Neuronal stem cell (in vitro differentiated cells): Measurements from ENCODE around the gene LRRC26.

Experiments
- DNase-seq: peaks from one replicate; pipeline ENCODE4 v3.0.0-alpha.2; 2013; ENCODE audit warnings: low spot score
- H2AFZ ChIP-seq: one replicate; pipeline ENCODE4 v1.6.1; 2013; ENCODE audit warnings: mild to moderate bottlenecking, low read length, inconsistent platforms
- H2AK5ac ChIP-seq: 2 replicates; pipeline ENCODE4 v1.6.1; 2013; ENCODE audit warnings: low read depth, mild to moderate bottlenecking, inconsistent platforms, low read length, moderate library complexity, mixed read lengths
- H2BK120ac ChIP-seq: 2 replicates; pipeline ENCODE4 v1.6.1; 2013; ENCODE audit warnings: low read depth, mild to moderate bottlenecking, inconsistent platforms, low read length, moderate library complexity, mixed read lengths
- H2BK12ac ChIP-seq: one replicate; pipeline ENCODE4 v1.6.1; 2013; ENCODE audit warnings: low read length, inconsistent platforms
- H2BK15ac ChIP-seq: 2 replicates; pipeline ENCODE4 v1.6.1; 2013; ENCODE audit warnings: mild to moderate bottlenecking, low read length, inconsistent platforms, mixed read lengths
- H2BK5ac ChIP-seq: one replicate; pipeline ENCODE4 v1.6.1; 2013; ENCODE audit warnings: inconsistent platforms, mild to moderate bottlenecking, low read length, moderate library complexity
- H3K14ac ChIP-seq: one replicate; pipeline ENCODE4 v1.6.1; 2013; ENCODE audit warnings: low read length, inconsistent platforms
- H3K18ac ChIP-seq: 2 replicates; pipeline ENCODE4 v1.6.1; 2013; ENCODE audit warnings: low read length, inconsistent platforms
- H3K23ac ChIP-seq: 2 replicates; pipeline ENCODE4 v1.6.1; 2013; ENCODE audit warnings: low read depth, mild to moderate bottlenecking, mixed read lengths, low read length, inconsistent platforms; ENCODE audit not compliant: poor library complexity
- H3K27ac ChIP-seq: replicated peaks from 3 replicates; pipeline ENCODE4 v1.5.1; 2013; ENCODE audit warnings: low read length, inconsistent platforms
- H3K27me3 ChIP-seq, 3 experiments: 2 replicates each; pipeline ENCODE4 v1.6.1; 2013; ENCODE audit warnings: low read length in 3 of 3, mild to moderate bottlenecking in 2 of 3, inconsistent platforms in 1 of 3, low read depth in 1 of 3, mixed read lengths in 1 of 3, moderate library complexity in 1 of 3; ENCODE audit not compliant: control insufficient read depth in 3 of 3, insufficient read depth in 3 of 3
- H3K36me3 ChIP-seq, 2 donors: replicated peaks in 1 of 2; 2 replicates each; pipeline ENCODE4 v1.6.1; 2013; ENCODE audit warnings: low read length in 2 of 2; ENCODE audit not compliant: control insufficient read depth in 2 of 2, insufficient read depth in 2 of 2
- H3K4ac ChIP-seq: 2 replicates; pipeline ENCODE4 v1.6.1; 2013; ENCODE audit warnings: inconsistent platforms, mild to moderate bottlenecking, low read length, moderate library complexity
- H3K4me1 ChIP-seq, 2 donors: 1 replicate in 1 of 2; 2 replicates in 1 of 2; pipeline ENCODE4 v1.6.1; 2013; ENCODE audit warnings: low read length in 2 of 2, low read depth in 1 of 2; ENCODE audit not compliant: control insufficient read depth in 2 of 2, insufficient read depth in 1 of 2
- H3K4me2 ChIP-seq: one replicate; pipeline ENCODE4 v1.6.1; 2013; ENCODE audit warnings: mild to moderate bottlenecking, low read length, inconsistent platforms; ENCODE audit not compliant: insufficient read depth, poor library complexity, severe bottlenecking
- H3K4me3 ChIP-seq, 2 donors: 2 replicates each; pipeline ENCODE4 v1.5.1; 2013; ENCODE audit warnings: low read length in 2 of 2, mild to moderate bottlenecking in 2 of 2, inconsistent platforms in 1 of 2, moderate library complexity in 1 of 2
- H3K79me1 ChIP-seq: one replicate; pipeline ENCODE4 v1.6.1; 2013; ENCODE audit warnings: low read depth, mild to moderate bottlenecking, inconsistent platforms, low read length, moderate library complexity
- H3K9ac ChIP-seq: one replicate; pipeline ENCODE4 v1.6.1; 2013; ENCODE audit warnings: mild to moderate bottlenecking, low read depth, low read length, inconsistent platforms; ENCODE audit not compliant: poor library complexity
- H3K9me3 ChIP-seq, 2 donors: replicated peaks in 1 of 2; 2 replicates each; pipeline versions ENCODE3 to v1.6.1; 2013; ENCODE audit warnings: low read length in 2 of 2, mild to moderate bottlenecking in 2 of 2, inconsistent platforms in 1 of 2, low read depth in 1 of 2, mixed read lengths in 1 of 2, moderate library complexity in 1 of 2; ENCODE audit not compliant: control insufficient read depth in 2 of 2, insufficient read depth in 1 of 2
- H4K8ac ChIP-seq: one replicate; pipeline ENCODE4 v1.6.1; 2013; ENCODE audit warnings: low read depth, mild to moderate bottlenecking, inconsistent platforms, low read length, moderate library complexity
- H4K91ac ChIP-seq: one replicate; pipeline ENCODE4 v1.6.1; 2013; ENCODE audit warnings: low read length, low read depth, mild to moderate bottlenecking, inconsistent platforms; ENCODE audit not compliant: poor library complexity
- WGBS, 2 donors: extraction: QIAGEN DNeasy Blood & Tissue Kit; methylation state at CpG; one replicate each; pipeline ENCODE4 v1.1.7; 2013; ENCODE audit warnings: missing lambda C conversion rate in 2 of 2, mixed read lengths in 1 of 2; ENCODE audit not compliant: insufficient read length in 2 of 2, insufficient replicate concordance in 1 of 2; ENCODE audit errors: extremely low coverage in 2 of 2; 5-methylcytosine and 5-hydroxymethylcytosine counted together

LRRC26 gene

GRCh38 chr9:137187386-137187785 is 17.5 kb upstream of the LRRC26 start:
- peaks cover 0 to 2% (median 0%) of the 10 kb centered on the region in 3 experiments for H3K27me3 ChIP-seq
- no peak overlapping the region for H2BK15ac ChIP-seq
- H3K4me1 ChIP-seq: peaks cover 12 to 17% of the 10 kb centered on the region in 2 donors
- H3K14ac ChIP-seq: no peak overlapping the region
- peak overlapping the region; percentile 94 for H3K4me2 ChIP-seq
- H3K36me3 ChIP-seq: peaks cover 30 to 72% of the 10 kb centered on the region in 2 donors
- no peak for DNase-seq
- H3K23ac ChIP-seq: no peak overlapping the region
- no peak overlapping the region for H4K8ac ChIP-seq
- H2BK5ac ChIP-seq: no peak overlapping the region
- no peak overlapping the region for H3K27ac ChIP-seq
- no peak overlapping the region for H2AK5ac ChIP-seq
- no peak overlapping the region for H2BK12ac ChIP-seq
- H3K79me1 ChIP-seq: peaks cover 27% of the 10 kb centered on the region
- peak overlapping the region; percentile 99 to 100 for H3K4me3 ChIP-seq
- no peak overlapping the region for H2AFZ ChIP-seq
- H4K91ac ChIP-seq: no peak overlapping the region
- no CpG with 5 or more reads among the region's 15 CpGs for WGBS, 2 donors
- H3K18ac ChIP-seq: no peak overlapping the region
- no peak overlapping the region for H2BK120ac ChIP-seq
- peaks cover 0 to 1% of the 10 kb centered on the region in 2 donors for H3K9me3 ChIP-seq
- no peak overlapping the region for H3K9ac ChIP-seq
- no peak overlapping the region for H3K4ac ChIP-seq

GRCh38 chr9:137186385-137186784 is 16.5 kb upstream of the LRRC26 start:
- Histone ChIP-seq H3K18ac (no peak overlapping the region), H3K4me3 (peak overlapping the region in 1 of 2 donors; percentile 100), H4K91ac (no peak overlapping the region), H3K4ac (no peak overlapping the region), H4K8ac (no peak overlapping the region), H3K27me3 (peaks cover 0 to 2% (median 0%) of the 10 kb centered on the region in 3 experiments), H2BK12ac (no peak overlapping the region), H3K9ac (peak overlapping the region; percentile 21), H3K79me1 (peaks cover 27% of the 10 kb centered on the region), H2BK5ac (no peak overlapping the region), H3K14ac (no peak overlapping the region), H3K4me1 (peaks cover 12 to 17% of the 10 kb centered on the region in 2 donors), H2BK15ac (no peak overlapping the region), H2AFZ (no peak overlapping the region), H3K27ac (no peak overlapping the region), H2BK120ac (no peak overlapping the region), H3K36me3 (peaks cover 33 to 68% of the 10 kb centered on the region in 2 donors), H3K4me2 (no peak overlapping the region), H3K9me3 (no peaks in the 10 kb centered on the region), H2AK5ac (no peak overlapping the region), H3K23ac (peak overlapping the region; percentile 65)
- WGBS, 2 donors: no CpG with 5 or more reads among the region's 6 CpGs
- DNase-seq: no peak

GRCh38 chr9:137185921-137186320 is 16.1 kb upstream of the LRRC26 start:
- no peak for DNase-seq
- Histone ChIP-seq H3K18ac (no peak overlapping the region), H3K27me3 (peaks cover 0 to 2% (median 0%) of the 10 kb centered on the region in 3 experiments), H4K8ac (no peak overlapping the region), H4K91ac (no peak overlapping the region), H2BK120ac (no peak overlapping the region), H2AFZ (no peak overlapping the region), H2BK5ac (no peak overlapping the region), H3K9me3 (no peaks in the 10 kb centered on the region), H3K36me3 (peaks cover 35 to 68% of the 10 kb centered on the region in 2 donors), H2BK15ac (no peak overlapping the region), H3K27ac (no peak overlapping the region), H3K4me1 (peaks cover 12 to 17% of the 10 kb centered on the region in 2 donors), H3K79me1 (peaks cover 28% of the 10 kb centered on the region), H3K9ac (no peak overlapping the region), H2AK5ac (no peak overlapping the region), H3K14ac (no peak overlapping the region), H3K4me2 (no peak overlapping the region), H2BK12ac (no peak overlapping the region), H3K4me3 (no peak overlapping the region), H3K4ac (no peak overlapping the region), H3K23ac (peak overlapping the region; percentile 65)
- WGBS, 2 donors: no CpG with 5 or more reads among the region's 19 CpGs

GRCh38 chr9:137184881-137185660 is 15.2 kb upstream of the LRRC26 start:
- Histone ChIP-seq H3K79me1 (peaks cover 31% of the 10 kb centered on the region), H3K9ac (no peak overlapping the region), H3K18ac (no peak overlapping the region), H2BK15ac (no peak overlapping the region), H3K27me3 (peaks cover 0 to 2% (median 0%) of the 10 kb centered on the region in 3 experiments), H2BK120ac (no peak overlapping the region), H3K14ac (no peak overlapping the region), H2BK5ac (no peak overlapping the region), H4K91ac (no peak overlapping the region), H3K27ac (no peak overlapping the region), H3K4ac (no peak overlapping the region), H4K8ac (no peak overlapping the region), H2AFZ (no peak overlapping the region), H3K23ac (peak overlapping the region; percentile 65), H3K9me3 (no peaks in the 10 kb centered on the region), H3K36me3 (peaks cover 36 to 68% of the 10 kb centered on the region in 2 donors), H3K4me1 (peaks cover 12 to 17% of the 10 kb centered on the region in 2 donors), H2BK12ac (no peak overlapping the region), H2AK5ac (no peak overlapping the region), H3K4me2 (no peak overlapping the region), H3K4me3 (no peak overlapping the region)
- DNase-seq: no peak
- WGBS, 2 donors: no CpG with 5 or more reads among the region's 48 CpGs
